ENCODE results near the gene PERP.
"Not testable (repeated sequence)": the region's sequence is repeated elsewhere in the genome, so short reads cannot be mapped to it uniquely, and the experiment has no call there.

Gene PERP

GRCh38 chr6:138124096-138124495 lies 16.9 kb upstream of the PERP start:
- no peak for TF ChIP-seq CTCF (IDR thresholded peaks at IDR 0.05; ENCODE audit: control insufficient read depth, extremely low read depth, insufficient read depth)
- no peak overlapping the region for H3K4me3 ChIP-seq (ENCODE audit: low read depth, low read length)
- DNase-seq (ENCODE audit: low read depth), result no peak

- H3K4me3 ChIP-seq (ENCODE audit: low read depth, low read length), result no peak overlapping the region
- no peak for DNase-seq (ENCODE audit: low read depth)
- TF ChIP-seq CTCF (IDR thresholded peaks at IDR 0.05; ENCODE audit: control insufficient read depth, extremely low read depth, insufficient read depth), result no peak
Observed at GRCh38 chr6:138119976-138120375, 12.8 kb upstream of the PERP start.

- H3K4me3 ChIP-seq (ENCODE audit: low read depth, low read length); DNase-seq (ENCODE audit: low read depth): not testable (repeated sequence)
Observed at GRCh38 chr6:138119229-138119628, 12.0 kb upstream of the PERP start.

- no peak for DNase-seq (ENCODE audit: low read depth)
- no peak overlapping the region for H3K4me3 ChIP-seq (ENCODE audit: low read depth, low read length)
- TF ChIP-seq CTCF (IDR thresholded peaks at IDR 0.05; ENCODE audit: control insufficient read depth, extremely low read depth, insufficient read depth), result no peak
Observed at GRCh38 chr6:138117376-138117914, 10.2 kb upstream of the PERP start.

- no peak for DNase-seq (ENCODE audit: low read depth)
- H3K4me3 ChIP-seq (ENCODE audit: low read depth, low read length), result no peak overlapping the region
- TF ChIP-seq CTCF (IDR thresholded peaks at IDR 0.05; ENCODE audit: control insufficient read depth, extremely low read depth, insufficient read depth), result no peak
Observed at GRCh38 chr6:138116661-138116999, 9.4 kb upstream of the PERP start.

GRCh38 chr6:138115877-138116660 lies 8.8 kb upstream of the PERP start:
- peak; percentile 51 for DNase-seq (ENCODE audit: low read depth)
- peak; percentile 67 for TF ChIP-seq CTCF (IDR thresholded peaks at IDR 0.05; ENCODE audit: control insufficient read depth, extremely low read depth, insufficient read depth)
- no peak overlapping the region for H3K4me3 ChIP-seq (ENCODE audit: low read depth, low read length)

GRCh38 chr6:138115201-138115600 lies 8.0 kb upstream of the PERP start:
- no peak overlapping the region for H3K4me3 ChIP-seq (ENCODE audit: low read depth, low read length)
- DNase-seq (ENCODE audit: low read depth), result no peak
- no peak for TF ChIP-seq CTCF (IDR thresholded peaks at IDR 0.05; ENCODE audit: control insufficient read depth, extremely low read depth, insufficient read depth)

Data from LNCaP clone FGC (cell line).